Measurements from ENCODE around the gene ISX. TPM values are rescaled to one million over a fixed set of nuclear protein-coding genes. Genes with fewer than 3 reads are reported as not detected.
"Not testable (repeated sequence)": the region's sequence is repeated elsewhere in the genome, so short reads cannot be mapped to it uniquely, and the experiment has no call there.

ISX gene
- polyA plus RNA-seq, 1 donor from 2014 or later: not detected

- Histone ChIP-seq H3F3A (ENCODE audit: insufficient read depth, low read length, poor library complexity, severe bottlenecking) (no peaks in the 10 kb centered on the region), H3K27me3 (ENCODE audit: insufficient read depth, low read depth, low read length) (no peaks in the 10 kb centered on the region), H3K79me2 (replicated peaks; ENCODE audit: insufficient read depth, low read length) (no peaks in the 10 kb centered on the region), H2AFZ (ENCODE audit: low read depth, low read length) (no peak overlapping the region), H3K9me2 (ENCODE audit: insufficient read depth, low read length) (no peaks in the 10 kb centered on the region), H3K27ac (ENCODE audit: low read length) (no peak overlapping the region), H3K9ac (ENCODE audit: low read length) (no peak overlapping the region), H4K20me1 (ENCODE audit: insufficient read depth) (no peaks in the 10 kb centered on the region), H3K4me2 (ENCODE audit: low read length) (no peak overlapping the region), H3K9me3 (ENCODE audit: low read length) (no peaks in the 10 kb centered on the region), H3K36me3 (ENCODE audit: insufficient read depth, low read length) (no peaks in the 10 kb centered on the region), H3K4me3 (ENCODE audit: low read length) (no peak overlapping the region)
- TF ChIP-seq CTCF (IDR thresholded peaks at IDR 0.05; ENCODE audit: poor library complexity, severe bottlenecking) (no peak), EP300 (conservative IDR thresholded peaks at IDR 0.05; ENCODE audit: poor library complexity, severe bottlenecking) (no peak), EZH2 (IDR thresholded peaks at IDR 0.05; ENCODE audit: borderline replicate concordance, insufficient read depth, low read length, poor library complexity, severe bottlenecking) (no peak), SMC3 (conservative IDR thresholded peaks at IDR 0.05; ENCODE audit: poor library complexity) (no peak), RAD21 (conservative IDR thresholded peaks at IDR 0.05) (no peak), MXI1 (conservative IDR thresholded peaks at IDR 0.05; ENCODE audit: poor library complexity, severe bottlenecking) (no peak), TAF1 (IDR thresholded peaks at IDR 0.05; ENCODE audit: low read depth) (no peak), POLR2AphosphoS5 (IDR thresholded peaks at IDR 0.05) (no peak), REST (IDR thresholded peaks at IDR 0.05; ENCODE audit: borderline replicate concordance) (no peak)
Measured at GRCh38 chr22:35024364-35024692, 41.6 kb upstream of the ISX start.

- H4K20me1 ChIP-seq (ENCODE audit: insufficient read depth); H3F3A ChIP-seq (ENCODE audit: insufficient read depth, low read length, poor library complexity, severe bottlenecking); H3K9me3 ChIP-seq (ENCODE audit: low read length); H3K4me3 ChIP-seq (ENCODE audit: low read length); H3K9me2 ChIP-seq (ENCODE audit: insufficient read depth, low read length); H3K36me3 ChIP-seq (ENCODE audit: insufficient read depth, low read length); H3K27ac ChIP-seq (ENCODE audit: low read length); H2AFZ ChIP-seq (ENCODE audit: low read depth, low read length); H3K4me2 ChIP-seq (ENCODE audit: low read length); H3K9ac ChIP-seq (ENCODE audit: low read length); H3K79me2 ChIP-seq (replicated peaks; ENCODE audit: insufficient read depth, low read length); H3K27me3 ChIP-seq (ENCODE audit: insufficient read depth, low read depth, low read length): not testable (repeated sequence)
Measured at GRCh38 chr22:35030112-35030511, 35.8 kb upstream of the ISX start.

- no peaks in the 10 kb centered on the region for H3K27me3 ChIP-seq (ENCODE audit: insufficient read depth, low read depth, low read length)
- H3K9ac ChIP-seq (ENCODE audit: low read length): no peak overlapping the region
- no peak overlapping the region for H3K4me3 ChIP-seq (ENCODE audit: low read length)
- no peaks in the 10 kb centered on the region for H3K79me2 ChIP-seq (replicated peaks; ENCODE audit: insufficient read depth, low read length)
- H2AFZ ChIP-seq (ENCODE audit: low read depth, low read length): no peak overlapping the region
- H3K4me2 ChIP-seq (ENCODE audit: low read length): no peak overlapping the region
- H3K36me3 ChIP-seq (ENCODE audit: insufficient read depth, low read length): no peaks in the 10 kb centered on the region
- TF ChIP-seq SMC3 (conservative IDR thresholded peaks at IDR 0.05; ENCODE audit: poor library complexity) (no peak), CTCF (IDR thresholded peaks at IDR 0.05; ENCODE audit: poor library complexity, severe bottlenecking) (no peak), EP300 (conservative IDR thresholded peaks at IDR 0.05; ENCODE audit: poor library complexity, severe bottlenecking) (no peak), MXI1 (conservative IDR thresholded peaks at IDR 0.05; ENCODE audit: poor library complexity, severe bottlenecking) (no peak), REST (IDR thresholded peaks at IDR 0.05; ENCODE audit: borderline replicate concordance) (no peak), RAD21 (conservative IDR thresholded peaks at IDR 0.05) (no peak), TAF1 (IDR thresholded peaks at IDR 0.05; ENCODE audit: low read depth) (no peak), EZH2 (IDR thresholded peaks at IDR 0.05; ENCODE audit: borderline replicate concordance, insufficient read depth, low read length, poor library complexity, severe bottlenecking) (no peak), POLR2AphosphoS5 (IDR thresholded peaks at IDR 0.05) (no peak)
- no peaks in the 10 kb centered on the region for H3F3A ChIP-seq (ENCODE audit: insufficient read depth, low read length, poor library complexity, severe bottlenecking)
- no peaks in the 10 kb centered on the region for H3K9me3 ChIP-seq (ENCODE audit: low read length)
- H3K27ac ChIP-seq (ENCODE audit: low read length): no peak overlapping the region
- H4K20me1 ChIP-seq (ENCODE audit: insufficient read depth): no peaks in the 10 kb centered on the region
- no peaks in the 10 kb centered on the region for H3K9me2 ChIP-seq (ENCODE audit: insufficient read depth, low read length)
Measured at GRCh38 chr22:35032571-35032970, 33.4 kb upstream of the ISX start.
